ENCODE data around the gene PEX13.

The PEX13 gene

GRCh38 chr2:61085883-61086282 lies 68.4 kb downstream of the PEX13 start:
- no peak for DNase-seq

GRCh38 chr2:61089797-61090196 lies 72.3 kb downstream of the PEX13 start:
- no peak for DNase-seq

- no peak for DNase-seq
Observed at GRCh38 chr2:61090386-61090921, 72.9 kb downstream of the PEX13 start.

GRCh38 chr2:61091485-61091884 lies 74.0 kb downstream of the PEX13 start:
- DNase-seq, result no peak

- DNase-seq, result no peak
Observed at GRCh38 chr2:61096438-61096837, 78.9 kb downstream of the PEX13 start.

- no peak for DNase-seq
Observed at GRCh38 chr2:61100801-61101200, 83.3 kb downstream of the PEX13 start.
